ENCODE results near the gene LRFN2.

DNA sequence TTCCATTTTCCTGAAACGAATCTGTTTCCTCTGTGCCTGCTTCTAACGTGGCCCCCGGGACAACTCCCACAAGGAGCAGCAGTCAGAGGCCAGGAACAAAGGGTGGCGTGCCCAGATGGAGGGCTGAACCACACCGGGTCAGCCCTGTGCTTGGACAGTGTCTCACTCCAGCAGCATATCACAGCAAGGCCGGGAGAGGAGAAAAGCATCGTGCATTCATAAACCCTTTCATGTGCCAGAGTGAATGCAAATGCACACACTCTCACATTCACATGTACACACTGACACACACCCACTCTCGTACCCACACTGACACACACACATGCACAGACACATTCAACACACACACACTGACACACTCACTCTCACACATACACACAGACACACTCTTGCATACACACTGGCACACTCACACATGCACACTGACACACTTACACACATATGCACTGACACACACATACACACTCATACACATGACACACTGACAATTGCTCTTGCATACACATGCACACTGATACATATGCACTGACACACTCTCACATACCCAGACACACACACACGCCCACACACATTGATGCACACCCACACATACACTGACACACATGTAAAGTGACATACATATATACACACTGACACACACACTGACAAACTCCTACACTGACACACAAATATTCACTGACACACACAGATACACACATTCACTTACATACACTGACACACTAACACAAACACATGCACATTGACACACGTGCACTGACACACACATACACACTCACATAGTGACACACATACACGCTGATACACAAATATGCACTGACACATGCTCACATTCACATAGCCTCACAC, 237.0 kb downstream of the LRFN2 start:
- TF ChIP-seq, protein P1, sequence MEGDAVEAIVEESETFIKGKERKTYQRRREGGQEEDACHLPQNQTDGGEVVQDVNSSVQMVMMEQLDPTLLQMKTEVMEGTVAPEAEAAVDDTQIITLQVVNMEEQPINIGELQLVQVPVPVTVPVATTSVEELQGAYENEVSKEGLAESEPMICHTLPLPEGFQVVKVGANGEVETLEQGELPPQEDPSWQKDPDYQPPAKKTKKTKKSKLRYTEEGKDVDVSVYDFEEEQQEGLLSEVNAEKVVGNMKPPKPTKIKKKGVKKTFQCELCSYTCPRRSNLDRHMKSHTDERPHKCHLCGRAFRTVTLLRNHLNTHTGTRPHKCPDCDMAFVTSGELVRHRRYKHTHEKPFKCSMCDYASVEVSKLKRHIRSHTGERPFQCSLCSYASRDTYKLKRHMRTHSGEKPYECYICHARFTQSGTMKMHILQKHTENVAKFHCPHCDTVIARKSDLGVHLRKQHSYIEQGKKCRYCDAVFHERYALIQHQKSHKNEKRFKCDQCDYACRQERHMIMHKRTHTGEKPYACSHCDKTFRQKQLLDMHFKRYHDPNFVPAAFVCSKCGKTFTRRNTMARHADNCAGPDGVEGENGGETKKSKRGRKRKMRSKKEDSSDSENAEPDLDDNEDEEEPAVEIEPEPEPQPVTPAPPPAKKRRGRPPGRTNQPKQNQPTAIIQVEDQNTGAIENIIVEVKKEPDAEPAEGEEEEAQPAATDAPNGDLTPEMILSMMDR (IDR thresholded peaks at IDR 0.05; ENCODE audit: low read depth, low read length, poor library complexity, severe bottlenecking): no peak
- TF ChIP-seq EZH2phosphoT487 (IDR thresholded peaks at IDR 0.05; ENCODE audit: borderline replicate concordance, low read length): no peak
